Subcutaneous abdominal adipose tissue (tissue), 5 donors: ENCODE results near the gene TBX3.

Experiments used
- H3K27ac ChIP-seq: one replicate; pipeline ENCODE4 v1.7.0; 2013; ENCODE audit warnings: low read depth, mild to moderate bottlenecking, inconsistent platforms, low read length, moderate library complexity
- H3K27me3 ChIP-seq, 5 donors: one replicate each; pipeline ENCODE4 v1.7.0; 2013; ENCODE audit warnings: low read length in 5 of 5, inconsistent platforms in 1 of 5; ENCODE audit not compliant: control insufficient read depth in 5 of 5, insufficient read depth in 4 of 5
- H3K36me3 ChIP-seq, 5 donors: one replicate each; pipeline ENCODE4 v1.7.0; 2013; ENCODE audit warnings: low read length in 5 of 5; ENCODE audit not compliant: control insufficient read depth in 5 of 5, insufficient read depth in 5 of 5
- H3K4me1 ChIP-seq, 5 donors: one replicate each; pipeline ENCODE4 v1.7.0; 2013; ENCODE audit warnings: low read length in 5 of 5, mild to moderate bottlenecking in 3 of 5, moderate library complexity in 1 of 5; ENCODE audit not compliant: control insufficient read depth in 5 of 5, insufficient read depth in 5 of 5
- H3K4me3 ChIP-seq, 5 donors: one replicate each; pipeline ENCODE4 v1.7.0; 2013; ENCODE audit warnings: low read length in 5 of 5, low read depth in 1 of 5
- H3K9ac ChIP-seq, 5 donors: one replicate each; pipeline ENCODE4 v1.7.0; 2013; ENCODE audit warnings: low read length in 5 of 5, mild to moderate bottlenecking in 4 of 5, moderate library complexity in 3 of 5
- H3K9me3 ChIP-seq, 5 donors: one replicate each; pipeline ENCODE4 v1.7.0; 2013; ENCODE audit warnings: low read length in 5 of 5; ENCODE audit not compliant: control insufficient read depth in 5 of 5
- donor health status: healthy.
- donor health status: healthy.
- donor health status: healthy.
- donor health status: healthy.
- donor health status: healthy.

TBX3 gene

GRCh38 chr12:114691763-114692185 is 7.8 kb upstream of the TBX3 start:
- peaks cover 0 to 17% (median 12%) of the 10 kb centered on the region in 5 donors for H3K4me1 ChIP-seq
- no peak overlapping the region for H3K9ac ChIP-seq
- no peaks in the 10 kb centered on the region for H3K36me3 ChIP-seq
- H3K27ac ChIP-seq = no peak overlapping the region
- no peaks in the 10 kb centered on the region for H3K9me3 ChIP-seq
- H3K27me3 ChIP-seq = peaks cover 14 to 71% (median 48%) of the 10 kb centered on the region in 5 donors
- peak overlapping the region in 4 of 5 donors; percentile 50 to 69 (median 58) for H3K4me3 ChIP-seq

- no peak overlapping the region for H3K4me3 ChIP-seq
- peaks cover 0 to 17% (median 13%) of the 10 kb centered on the region in 5 donors for H3K4me1 ChIP-seq
- no peaks in the 10 kb centered on the region for H3K36me3 ChIP-seq
- H3K9ac ChIP-seq = no peak overlapping the region
- H3K27me3 ChIP-seq = peaks cover 9 to 70% (median 42%) of the 10 kb centered on the region in 5 donors
- H3K27ac ChIP-seq = no peak overlapping the region
- no peaks in the 10 kb centered on the region for H3K9me3 ChIP-seq
Observed at GRCh38 chr12:114691196-114691595, 7.2 kb upstream of the TBX3 start.

- Histone ChIP-seq H3K27me3 (peaks cover 6 to 67% (median 36%) of the 10 kb centered on the region in 5 donors), H3K4me3 (no peak overlapping the region), H3K27ac (no peak overlapping the region), H3K4me1 (peaks cover 0 to 17% (median 13%) of the 10 kb centered on the region in 5 donors), H3K9me3 (no peaks in the 10 kb centered on the region), H3K9ac (no peak overlapping the region), H3K36me3 (no peaks in the 10 kb centered on the region)
Observed at GRCh38 chr12:114690267-114691135, 6.5 kb upstream of the TBX3 start.

- Histone ChIP-seq H3K9me3 (no peaks in the 10 kb centered on the region), H3K4me3 (no peak overlapping the region), H3K36me3 (no peaks in the 10 kb centered on the region), H3K27ac (no peak overlapping the region), H3K27me3 (peaks cover 0 to 55% (median 29%) of the 10 kb centered on the region in 5 donors), H3K9ac (no peak overlapping the region), H3K4me1 (peaks cover 0 to 26% (median 21%) of the 10 kb centered on the region in 5 donors)
Observed at GRCh38 chr12:114689075-114689994, 5.4 kb upstream of the TBX3 start.

- H3K27me3 ChIP-seq = peaks cover 0 to 48% (median 23%) of the 10 kb centered on the region in 5 donors
- no peak overlapping the region for H3K4me3 ChIP-seq
- H3K9me3 ChIP-seq = no peaks in the 10 kb centered on the region
- H3K4me1 ChIP-seq = peaks cover 0 to 36% (median 21%) of the 10 kb centered on the region in 5 donors
- no peaks in the 10 kb centered on the region for H3K36me3 ChIP-seq
- no peak overlapping the region for H3K27ac ChIP-seq
- H3K9ac ChIP-seq = no peak overlapping the region
Observed at GRCh38 chr12:114688256-114688845, 4.4 kb upstream of the TBX3 start.

- no peaks in the 10 kb centered on the region for H3K9me3 ChIP-seq
- H3K27ac ChIP-seq = no peak overlapping the region
- H3K36me3 ChIP-seq = no peaks in the 10 kb centered on the region
- H3K4me1 ChIP-seq = peaks cover 0 to 37% (median 16%) of the 10 kb centered on the region in 5 donors
- H3K27me3 ChIP-seq = peaks cover 0 to 43% (median 19%) of the 10 kb centered on the region in 5 donors
- H3K9ac ChIP-seq = no peak overlapping the region
- no peak overlapping the region for H3K4me3 ChIP-seq
Observed at GRCh38 chr12:114687802-114688201, 3.8 kb upstream of the TBX3 start.

GRCh38 chr12:114686773-114687500 is 3.0 kb upstream of the TBX3 start:
- Histone ChIP-seq H3K9ac (no peak overlapping the region), H3K27ac (no peak overlapping the region), H3K4me3 (peak overlapping the region in 1 of 5 donors; percentile 6), H3K4me1 (peaks cover 0 to 36% (median 9%) of the 10 kb centered on the region in 5 donors), H3K27me3 (peaks cover 0 to 34% (median 16%) of the 10 kb centered on the region in 5 donors), H3K9me3 (no peaks in the 10 kb centered on the region), H3K36me3 (no peaks in the 10 kb centered on the region)

GRCh38 chr12:114686426-114686772 is 2.4 kb upstream of the TBX3 start:
- Histone ChIP-seq H3K4me1 (peaks cover 0 to 40% (median 12%) of the 10 kb centered on the region in 5 donors), H3K27ac (no peak overlapping the region), H3K9ac (no peak overlapping the region), H3K27me3 (peaks cover 0 to 32% (median 16%) of the 10 kb centered on the region in 5 donors), H3K36me3 (no peaks in the 10 kb centered on the region), H3K9me3 (no peaks in the 10 kb centered on the region), H3K4me3 (peak overlapping the region in 1 of 5 donors; percentile 6)

GRCh38 chr12:114685869-114686268 is 1.9 kb upstream of the TBX3 start:
- no peak overlapping the region for H3K27ac ChIP-seq
- H3K27me3 ChIP-seq = peaks cover 0 to 27% (median 13%) of the 10 kb centered on the region in 5 donors
- no peaks in the 10 kb centered on the region for H3K9me3 ChIP-seq
- H3K4me1 ChIP-seq = peaks cover 0 to 43% (median 14%) of the 10 kb centered on the region in 5 donors
- H3K9ac ChIP-seq = no peak overlapping the region
- no peak overlapping the region for H3K4me3 ChIP-seq
- H3K36me3 ChIP-seq = no peaks in the 10 kb centered on the region
